CD14-positive monocyte (primary cell): ENCODE results near the gene ECPAS. TPM values are rescaled to one million over a fixed set of nuclear protein-coding genes. Genes with fewer than 3 reads are reported as not detected.
"Not testable (repeated sequence)": the region's sequence is repeated elsewhere in the genome, so short reads cannot be mapped to it uniquely, and the experiment has no call there.

Experiments
- DNase-seq, 3 donors: peaks; one replicate each; pipeline ENCODE4 v3.0.0-alpha.2; 2011 to 2022
- H2AFZ ChIP-seq: 2 replicates; pipeline ENCODE4 v1.6.0; 2012; ENCODE audit warnings: mild to moderate bottlenecking, low read depth, low read length, inconsistent platforms; ENCODE audit not compliant: insufficient read depth, poor library complexity, severe bottlenecking
- H3K27ac ChIP-seq, 2 donors: 1 replicate in 1 of 2; 2 replicates in 1 of 2; pipeline ENCODE4 v1.5.1; 2012 to 2013; ENCODE audit warnings: low read length in 2 of 2, control low read depth in 1 of 2, inconsistent platforms in 1 of 2, low read depth in 1 of 2, mild to moderate bottlenecking in 1 of 2
- H3K27me3 ChIP-seq, 2 donors: one replicate each; pipeline versions ENCODE4 v1.6.0 to v1.6.1; 2011 to 2013; ENCODE audit warnings: low read length in 2 of 2; ENCODE audit not compliant: control insufficient read depth in 2 of 2, insufficient read depth in 2 of 2
- H3K36me3 ChIP-seq, 2 donors: replicated peaks in 1 of 2; 1 replicate in 1 of 2; 2 replicates in 1 of 2; pipeline versions ENCODE4 v1.5.1 to v1.6.1; 2012 to 2013; ENCODE audit warnings: low read length in 2 of 2, control low read depth in 1 of 2, inconsistent platforms in 1 of 2, mild to moderate bottlenecking in 1 of 2; ENCODE audit not compliant: insufficient read depth in 2 of 2, control insufficient read depth in 1 of 2
- H3K4me1 ChIP-seq, 2 donors: 1 replicate in 1 of 2; 2 replicates in 1 of 2; pipeline versions ENCODE4 v1.5.1 to v1.6.1; 2012 to 2013; ENCODE audit warnings: low read length in 2 of 2, control low read depth in 1 of 2, inconsistent platforms in 1 of 2, mild to moderate bottlenecking in 1 of 2, moderate library complexity in 1 of 2; ENCODE audit not compliant: insufficient read depth in 2 of 2, control insufficient read depth in 1 of 2
- H3K4me2 ChIP-seq: replicated peaks from 2 replicates; pipeline ENCODE3; 2012; ENCODE audit warnings: low read length, moderate library complexity, mild to moderate bottlenecking; ENCODE audit not compliant: poor library complexity, severe bottlenecking; ENCODE audit errors: extremely low read depth
- H3K4me3 ChIP-seq, 3 experiments: fragments of 200-600 bp in 1 of 3; sonication (generic) in 1 of 3; replicated peaks in 1 of 3; 1 replicate in 2 of 3; 2 replicates in 1 of 3; pipeline ENCODE4 v1.5.1; 2011 to 2013; ENCODE audit warnings: low read length in 3 of 3, mild to moderate bottlenecking in 3 of 3, control low read depth in 2 of 3, low read depth in 2 of 3, inconsistent platforms in 1 of 3, moderate library complexity in 1 of 3
- H3K79me2 ChIP-seq: 2 replicates; pipeline ENCODE4 v1.6.0; 2012; ENCODE audit warnings: mild to moderate bottlenecking, control low read depth, inconsistent platforms, low read length, moderate library complexity; ENCODE audit not compliant: insufficient read depth
- H3K9ac ChIP-seq: 2 replicates; pipeline ENCODE4 v1.6.0; 2017; ENCODE audit warnings: low read length, mild to moderate bottlenecking; ENCODE audit not compliant: insufficient read depth, poor library complexity, severe bottlenecking
- H3K9me3 ChIP-seq, 2 donors: replicated peaks in 1 of 2; 1 replicate in 1 of 2; 2 replicates in 1 of 2; pipeline versions ENCODE4 v1.5.1 to v1.6.1; 2012 to 2013; ENCODE audit warnings: low read length in 2 of 2, control low read depth in 1 of 2; ENCODE audit not compliant: control insufficient read depth in 1 of 2, insufficient read depth in 1 of 2
- H4K20me1 ChIP-seq: 2 replicates; pipeline ENCODE4 v1.6.0; 2012; ENCODE audit warnings: mild to moderate bottlenecking, low read length, control low read depth, moderate library complexity; ENCODE audit not compliant: insufficient read depth
- H3K27ac Mint-ChIP-seq, 7 donors: one replicate each; pipeline ENCODE4 v1.8.0; 2020; ENCODE audit warnings: mild to moderate bottlenecking in 7 of 7, mixed read lengths in 7 of 7, moderate library complexity in 6 of 7, inconsistent platforms in 2 of 7
- H3K27me3 Mint-ChIP-seq, 3 donors: one replicate each; pipeline ENCODE4 v1.8.0; 2021 to 2022; ENCODE audit warnings: low read depth in 3 of 3, mild to moderate bottlenecking in 3 of 3, mixed read lengths in 3 of 3, moderate library complexity in 3 of 3, inconsistent platforms in 1 of 3
- H3K36me3 Mint-ChIP-seq, 2 donors: one replicate each; pipeline ENCODE4 v1.8.0; 2020; ENCODE audit warnings: mixed read lengths in 2 of 2, inconsistent platforms in 1 of 2, mild to moderate bottlenecking in 1 of 2
- H3K4me1 Mint-ChIP-seq: one replicate; pipeline ENCODE4 v1.8.0; 2020; ENCODE audit warnings: mild to moderate bottlenecking, mixed read lengths
- H3K4me3 Mint-ChIP-seq, 2 donors: one replicate each; pipeline ENCODE4 v1.8.0; 2020; ENCODE audit warnings: mild to moderate bottlenecking in 2 of 2, mixed read lengths in 2 of 2, moderate library complexity in 1 of 2
- H3K9me3 Mint-ChIP-seq, 7 donors: one replicate each; pipeline ENCODE4 v1.8.0; 2020 to 2022; ENCODE audit warnings: mixed read lengths in 7 of 7, mild to moderate bottlenecking in 6 of 7, moderate library complexity in 6 of 7, inconsistent platforms in 2 of 7
- WGBS: methylation state at CpG from one replicate; pipeline ENCODE4 v1.1.5; 2013; ENCODE audit warnings: missing lambda C conversion rate; ENCODE audit not compliant: insufficient coverage; 5-methylcytosine and 5-hydroxymethylcytosine counted together
- intact Hi-C, 2 donors: fragments of 100-400 bp; cut with micrococcal nuclease; formaldehyde crosslinking; loops; one replicate each; pipeline versions ENCODE4 v1.15.0 to v1.15.1; 2023
- polyA plus RNA-seq, 3 donors: library from polyadenylated mRNA; depleted of rRNA in 1 of 3; unstranded in 2 of 3; stranded (reverse) in 1 of 3; fragments of 300-500 nt in 2 of 3; fragments of >200 nt in 1 of 3; fragmentation: Illumina TruSeq in 2 of 3; gene quantifications; 1 replicate in 2 of 3; 2 replicates in 1 of 3; pipeline ENCODE4 v1.2.3, GENCODE V29; 2012 to 2021
- TF ChIP-seq, protein P1 (sequence below): fragments of 200-600 bp; IDR thresholded peaks from one replicate; pipeline ENCODE4 v1.8.0; 2022; ENCODE audit warnings: antibody characterized with exemption, mild to moderate bottlenecking

The ECPAS gene
- polyA plus RNA-seq, 3 donors = 7.4 to 27.6 (median 15.9) TPM

DNA sequence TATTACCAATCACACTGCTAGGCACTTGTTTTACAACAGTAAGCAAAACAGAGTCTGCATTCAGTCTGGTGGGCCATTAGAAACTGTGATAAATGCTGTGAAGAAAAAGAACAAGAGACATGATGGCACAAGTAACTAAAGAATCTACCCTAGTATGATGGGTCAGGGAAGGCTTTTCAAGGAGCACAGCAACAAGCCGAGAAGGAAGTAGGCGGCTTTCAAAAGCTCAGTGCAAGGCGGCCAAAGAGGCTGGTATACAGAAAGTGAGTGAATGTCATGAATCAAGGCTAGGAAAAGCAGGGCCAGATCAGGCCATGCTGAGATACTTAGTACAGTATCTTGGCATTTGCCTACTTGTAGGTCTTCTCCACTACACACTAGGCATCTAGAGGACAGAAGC lies 76.4 kb downstream of the ECPAS start:
- Mint-ChIP-seq H3K36me3 (peaks cover 86 to 100% of the 10 kb centered on the region in 2 donors), H3K4me1 (no peaks in the 10 kb centered on the region)
- WGBS = 100% methylated on average over 3 of the region's 3 CpGs

DNA sequence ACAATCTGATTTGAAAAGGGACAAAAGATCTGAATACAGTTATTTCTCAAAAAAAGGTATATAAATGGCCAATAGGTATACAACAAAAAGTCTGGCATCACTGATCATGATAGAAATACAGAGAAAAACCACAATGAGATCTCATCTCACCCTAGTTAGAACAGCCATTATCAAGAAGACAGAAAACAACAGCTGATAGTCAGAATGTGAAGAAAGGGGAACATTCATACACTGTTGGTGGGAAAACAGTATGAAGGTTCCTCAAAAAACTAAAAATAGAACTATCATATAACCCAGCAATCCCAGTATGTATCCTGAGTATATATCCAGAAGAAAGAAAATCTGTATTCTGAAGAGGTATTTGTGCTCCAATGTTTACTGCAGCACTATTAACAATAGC lies 78.5 kb downstream of the ECPAS start:
- Histone ChIP-seq H4K20me1 (no peaks in the 10 kb centered on the region), H2AFZ (no peak overlapping the region), H3K4me2 (no peak overlapping the region), H3K27me3 (no peaks in the 10 kb centered on the region), H3K9me3 (peaks cover 17 to 27% of the 10 kb centered on the region in 2 donors), H3K4me1 (no peaks in the 10 kb centered on the region), H3K79me2 (no peaks in the 10 kb centered on the region), H3K9ac (no peak overlapping the region), H3K27ac (no peak overlapping the region), H3K4me3 (no peak overlapping the region), H3K36me3 (peaks cover 80 to 99% of the 10 kb centered on the region in 2 donors)
- H3K27me3 Mint-ChIP-seq = no peaks in the 10 kb centered on the region
- intact Hi-C loops = no loop called here
- no peak overlapping the region for H3K4me3 Mint-ChIP-seq
- TF ChIP-seq, protein P1, sequence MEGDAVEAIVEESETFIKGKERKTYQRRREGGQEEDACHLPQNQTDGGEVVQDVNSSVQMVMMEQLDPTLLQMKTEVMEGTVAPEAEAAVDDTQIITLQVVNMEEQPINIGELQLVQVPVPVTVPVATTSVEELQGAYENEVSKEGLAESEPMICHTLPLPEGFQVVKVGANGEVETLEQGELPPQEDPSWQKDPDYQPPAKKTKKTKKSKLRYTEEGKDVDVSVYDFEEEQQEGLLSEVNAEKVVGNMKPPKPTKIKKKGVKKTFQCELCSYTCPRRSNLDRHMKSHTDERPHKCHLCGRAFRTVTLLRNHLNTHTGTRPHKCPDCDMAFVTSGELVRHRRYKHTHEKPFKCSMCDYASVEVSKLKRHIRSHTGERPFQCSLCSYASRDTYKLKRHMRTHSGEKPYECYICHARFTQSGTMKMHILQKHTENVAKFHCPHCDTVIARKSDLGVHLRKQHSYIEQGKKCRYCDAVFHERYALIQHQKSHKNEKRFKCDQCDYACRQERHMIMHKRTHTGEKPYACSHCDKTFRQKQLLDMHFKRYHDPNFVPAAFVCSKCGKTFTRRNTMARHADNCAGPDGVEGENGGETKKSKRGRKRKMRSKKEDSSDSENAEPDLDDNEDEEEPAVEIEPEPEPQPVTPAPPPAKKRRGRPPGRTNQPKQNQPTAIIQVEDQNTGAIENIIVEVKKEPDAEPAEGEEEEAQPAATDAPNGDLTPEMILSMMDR = no peak
- no peak for DNase-seq
- H3K36me3 Mint-ChIP-seq = peaks cover 88 to 100% of the 10 kb centered on the region in 2 donors
- H3K4me1 Mint-ChIP-seq = no peaks in the 10 kb centered on the region
- H3K27ac Mint-ChIP-seq = peak overlapping the region in 1 of 7 donors; percentile 2
- peaks cover 20 to 37% (median 29%) of the 10 kb centered on the region in 7 donors for H3K9me3 Mint-ChIP-seq

More for the DNA sequence above, 76.4 kb downstream of the ECPAS start:
- peaks cover 8 to 19% (median 12%) of the 10 kb centered on the region in 7 donors for H3K9me3 Mint-ChIP-seq
- Histone ChIP-seq H3K9ac (no peak overlapping the region), H3K4me3 (no peak overlapping the region), H4K20me1 (no peaks in the 10 kb centered on the region), H3K9me3 (peaks cover 7 to 8% of the 10 kb centered on the region in 2 donors), H3K27me3 (no peaks in the 10 kb centered on the region), H3K36me3 (peaks cover 87 to 99% of the 10 kb centered on the region in 2 donors), H3K27ac (no peak overlapping the region), H3K4me1 (no peaks in the 10 kb centered on the region), H3K4me2 (no peak overlapping the region), H2AFZ (no peak overlapping the region), H3K79me2 (no peaks in the 10 kb centered on the region)
- H3K27me3 Mint-ChIP-seq = no peaks in the 10 kb centered on the region
- DNase-seq = no peak
- H3K4me3 Mint-ChIP-seq = no peak overlapping the region
- intact Hi-C loops = no loop called here
- TF ChIP-seq, protein P1 = no peak
- H3K27ac Mint-ChIP-seq = peak overlapping the region in 2 of 7 donors; percentile 21 to 52

DNA sequence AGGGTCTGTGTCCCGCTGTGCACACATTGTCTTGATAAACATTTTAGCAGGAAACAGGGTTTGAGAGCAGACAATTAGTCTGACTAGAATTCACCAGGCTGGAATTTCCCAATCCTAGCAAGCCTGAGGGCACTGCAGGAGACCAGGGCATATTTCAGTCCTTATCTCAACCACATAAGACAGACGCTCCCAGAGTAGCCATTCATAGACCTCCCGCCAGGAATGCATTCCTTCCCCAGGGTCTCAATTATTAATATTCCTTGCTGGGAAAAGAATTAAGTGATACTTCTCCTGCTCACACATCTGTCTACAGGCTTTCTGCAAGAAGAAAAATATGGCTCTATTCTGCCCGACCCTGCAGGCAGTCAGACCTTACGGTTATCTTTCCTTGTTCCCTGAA lies 82.7 kb downstream of the ECPAS start:
- H3K4me2 ChIP-seq, H3K4me3 ChIP-seq, H3K4me1 ChIP-seq, H4K20me1 ChIP-seq, intact Hi-C loops, H3K27ac Mint-ChIP-seq, H3K4me3 Mint-ChIP-seq, H2AFZ ChIP-seq, H3K4me1 Mint-ChIP-seq, DNase-seq, H3K9ac ChIP-seq, H3K27me3 ChIP-seq, H3K79me2 ChIP-seq, H3K27ac ChIP-seq, H3K27me3 Mint-ChIP-seq: not testable (repeated sequence)
- Histone ChIP-seq H3K9me3 (peaks cover 17 to 28% of the 10 kb centered on the region in 2 donors), H3K36me3 (peaks cover 73 to 98% of the 10 kb centered on the region in 2 donors)
- Mint-ChIP-seq H3K36me3 (peaks cover 83 to 95% of the 10 kb centered on the region in 2 donors), H3K9me3 (peaks cover 24 to 44% (median 31%) of the 10 kb centered on the region in 7 donors)
- WGBS = 93% methylated on average over 3 of the region's 5 CpGs
